CD4-positive, alpha-beta T cell treated with Interleukin-6 for 4 hours (primary cell): ENCODE measurements around the gene CD244.
"Not testable (repeated sequence)": the region's sequence is repeated elsewhere in the genome, so short reads cannot be mapped to it uniquely, and the experiment has no call there.

ENCODE experiments used
- DNase-seq: peaks from one replicate; pipeline ENCODE4 v3.0.0-alpha.2; 2020; ENCODE audit warnings: mixed read lengths

The CD244 gene, protein sequence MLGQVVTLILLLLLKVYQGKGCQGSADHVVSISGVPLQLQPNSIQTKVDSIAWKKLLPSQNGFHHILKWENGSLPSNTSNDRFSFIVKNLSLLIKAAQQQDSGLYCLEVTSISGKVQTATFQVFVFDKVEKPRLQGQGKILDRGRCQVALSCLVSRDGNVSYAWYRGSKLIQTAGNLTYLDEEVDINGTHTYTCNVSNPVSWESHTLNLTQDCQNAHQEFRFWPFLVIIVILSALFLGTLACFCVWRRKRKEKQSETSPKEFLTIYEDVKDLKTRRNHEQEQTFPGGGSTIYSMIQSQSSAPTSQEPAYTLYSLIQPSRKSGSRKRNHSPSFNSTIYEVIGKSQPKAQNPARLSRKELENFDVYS

DNA sequence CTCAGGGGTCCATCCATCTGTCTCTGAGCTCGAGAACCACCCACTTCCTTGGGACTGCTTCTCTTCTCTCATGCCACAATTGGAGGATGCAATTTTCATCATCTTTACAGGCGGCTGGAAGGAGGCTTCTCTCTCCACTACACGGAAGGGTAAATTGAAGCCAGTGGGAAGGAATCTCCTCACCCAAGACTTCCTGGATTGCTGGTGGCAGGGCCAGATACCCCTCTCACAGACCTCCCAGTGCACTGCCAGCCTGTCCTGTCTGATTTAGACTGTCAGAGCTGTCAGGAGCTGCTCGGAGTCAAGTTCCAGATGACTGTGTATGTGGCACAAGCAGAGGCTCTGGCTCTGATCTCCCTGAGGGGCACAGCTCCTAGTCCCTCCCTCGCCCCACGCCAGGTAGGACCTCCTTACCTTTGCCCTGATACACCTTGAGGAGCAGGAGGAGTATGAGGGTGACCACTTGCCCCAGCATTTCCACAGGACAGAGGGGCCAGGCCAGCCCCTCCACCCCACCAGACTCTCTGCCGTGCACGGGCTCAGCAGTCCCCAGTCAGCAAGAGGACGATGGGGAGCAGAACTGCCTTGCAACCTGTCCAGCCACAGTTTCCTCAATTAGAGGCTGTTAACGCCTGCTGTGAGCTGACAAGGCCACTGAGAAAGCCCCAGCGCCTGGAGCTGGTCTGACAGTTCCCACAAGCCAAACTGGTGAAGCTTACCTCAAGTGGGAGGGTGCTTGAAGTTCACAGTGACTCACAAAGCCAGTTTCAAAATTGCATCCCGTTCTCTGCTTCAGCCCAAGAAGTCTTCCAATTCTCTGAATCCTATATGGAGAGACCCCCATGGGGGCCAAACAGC, at the start of gene CD244:
TSS of gene CD244 (minus strand) at position 685 of the 858 bp plus-strand sequence. CDS start at position 475, 210 bp downstream.
- peak; percentile 53 for DNase-seq

DNA sequence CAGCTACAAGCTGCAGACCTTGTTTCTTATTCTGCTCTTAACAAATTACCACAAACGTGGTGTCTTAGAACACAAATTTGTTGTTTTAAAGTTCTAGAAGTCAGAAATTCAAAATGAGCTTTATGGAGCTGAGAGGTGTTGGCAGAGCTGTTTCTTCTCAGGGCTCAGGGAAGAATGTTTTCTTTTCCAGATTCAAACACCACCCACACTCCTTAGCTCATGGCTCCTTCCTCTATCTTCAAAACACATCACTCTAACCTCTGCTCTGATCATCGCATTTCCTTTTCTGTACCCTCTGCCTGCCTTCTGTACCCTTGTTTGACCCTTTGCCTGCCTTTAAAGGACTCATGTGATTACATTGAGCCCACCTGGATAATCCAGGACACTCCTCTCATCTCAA, 49.2 kb upstream of the CD244 start:
- DNase-seq, result no peak

GRCh38 chr1:160911441-160911840, 48.8 kb upstream of the CD244 start:
- DNase-seq, result no peak

DNA sequence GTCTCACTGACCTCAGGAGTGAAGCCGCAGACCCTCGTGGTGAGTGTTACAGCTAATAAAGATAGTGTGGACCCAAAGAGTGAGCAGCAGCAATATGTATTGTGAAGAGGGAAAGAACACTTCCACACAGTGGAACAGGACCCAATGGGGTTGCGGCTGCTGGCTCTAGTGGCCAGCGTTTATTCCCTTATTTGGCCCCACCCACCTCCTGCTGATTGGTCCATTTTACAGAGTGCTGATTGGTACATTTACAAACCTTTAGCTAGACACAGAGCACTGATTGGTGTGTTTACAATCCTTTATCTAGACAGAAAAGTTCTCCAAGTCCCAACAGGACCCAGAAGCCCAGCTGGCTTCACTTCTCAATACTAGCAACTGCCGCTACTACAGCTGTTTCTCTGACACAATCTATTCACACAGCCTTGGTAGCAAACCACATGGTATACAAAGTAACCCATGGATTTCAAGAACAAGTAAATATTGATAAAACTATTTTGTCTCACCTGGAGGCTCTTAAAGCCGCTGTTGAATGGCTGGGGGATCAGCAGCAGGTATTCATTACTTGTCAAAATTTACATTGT, 47.6 kb upstream of the CD244 start:
- no peak for DNase-seq

GRCh38 chr1:160907976-160908375, 45.3 kb upstream of the CD244 start:
- DNase-seq, result no peak

DNA sequence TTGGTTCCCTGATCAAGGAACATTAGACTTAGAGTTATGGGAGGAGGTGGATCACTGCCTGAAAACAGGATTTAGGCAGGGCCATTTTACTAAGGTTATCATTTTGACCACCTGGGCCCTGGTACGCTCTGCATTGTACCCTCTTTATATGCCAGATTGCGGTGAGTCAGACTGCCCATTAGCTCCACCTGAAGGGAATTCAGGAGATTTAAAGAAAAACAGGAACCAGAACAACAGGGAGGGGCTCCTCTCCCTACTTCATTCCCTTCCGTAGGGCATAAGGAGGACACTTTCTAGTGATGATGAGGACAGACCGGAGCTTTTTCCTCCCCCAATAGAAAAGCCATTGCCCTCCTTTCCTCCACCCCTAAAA, 42.9 kb upstream of the CD244 start:
- DNase-seq, result no peak

DNA sequence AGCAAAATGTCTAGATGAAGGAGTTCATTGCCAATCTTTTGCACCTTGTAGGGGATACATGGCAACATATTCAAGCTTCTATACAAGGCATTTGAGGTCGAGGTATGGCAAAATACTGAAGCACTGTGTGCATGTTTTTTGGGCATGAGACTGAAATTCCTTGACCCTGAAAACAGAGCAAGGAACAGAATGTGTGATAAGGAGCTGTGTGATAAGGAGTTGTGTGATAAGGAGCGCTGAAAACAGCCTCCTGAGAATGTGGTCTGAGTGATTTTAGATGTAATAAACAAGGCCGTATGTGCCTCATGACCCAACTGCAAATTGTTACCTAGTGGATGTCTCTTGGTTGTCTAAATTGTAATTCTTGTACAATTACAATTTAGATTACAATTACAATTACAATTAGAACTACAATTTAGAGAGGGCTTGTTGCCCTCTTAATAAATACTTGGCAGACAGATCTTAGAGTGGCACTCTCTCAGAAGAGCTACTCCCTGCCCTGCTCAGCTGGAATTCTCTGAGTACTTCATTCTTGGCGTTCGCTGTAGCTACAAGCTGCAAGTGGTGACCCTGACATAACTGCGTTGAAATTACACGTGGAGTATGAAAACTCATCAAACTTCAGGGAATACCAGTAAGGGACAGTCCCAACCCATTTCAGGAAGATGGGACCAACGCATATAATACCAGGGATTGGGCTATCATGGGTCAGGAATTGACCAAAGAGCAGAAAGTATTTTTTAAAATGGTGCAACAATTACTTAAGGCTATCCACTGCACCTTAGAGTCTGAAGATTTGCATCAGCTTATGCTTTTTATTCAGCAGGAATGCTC, 42.3 kb upstream of the CD244 start:
- DNase-seq, result no peak

DNA sequence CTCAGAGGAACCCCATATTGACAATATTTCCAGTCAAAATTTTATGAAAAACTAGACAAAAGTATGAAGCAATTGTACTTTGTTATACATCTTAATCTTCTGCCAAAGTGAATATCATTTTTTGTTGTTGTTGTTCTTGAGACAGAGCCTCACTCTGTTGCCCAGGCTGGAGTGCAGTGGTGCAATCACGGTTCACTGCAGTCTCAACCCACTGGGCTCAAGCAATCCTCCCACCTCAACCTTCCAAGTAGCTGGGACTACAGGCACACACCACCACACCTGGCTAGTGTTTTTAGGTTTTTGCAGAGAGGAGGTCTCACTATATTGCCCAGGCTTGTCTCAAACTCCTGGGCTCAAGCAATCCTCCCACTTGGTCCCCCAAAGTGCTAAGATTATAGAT, 39.6 kb upstream of the CD244 start:
- not testable (repeated sequence) for DNase-seq

GRCh38 chr1:160901768-160902167, 39.1 kb upstream of the CD244 start:
- DNase-seq, result no peak

- not testable (repeated sequence) for DNase-seq
Observed at GRCh38 chr1:160900683-160901082, 38.0 kb upstream of the CD244 start.

DNA sequence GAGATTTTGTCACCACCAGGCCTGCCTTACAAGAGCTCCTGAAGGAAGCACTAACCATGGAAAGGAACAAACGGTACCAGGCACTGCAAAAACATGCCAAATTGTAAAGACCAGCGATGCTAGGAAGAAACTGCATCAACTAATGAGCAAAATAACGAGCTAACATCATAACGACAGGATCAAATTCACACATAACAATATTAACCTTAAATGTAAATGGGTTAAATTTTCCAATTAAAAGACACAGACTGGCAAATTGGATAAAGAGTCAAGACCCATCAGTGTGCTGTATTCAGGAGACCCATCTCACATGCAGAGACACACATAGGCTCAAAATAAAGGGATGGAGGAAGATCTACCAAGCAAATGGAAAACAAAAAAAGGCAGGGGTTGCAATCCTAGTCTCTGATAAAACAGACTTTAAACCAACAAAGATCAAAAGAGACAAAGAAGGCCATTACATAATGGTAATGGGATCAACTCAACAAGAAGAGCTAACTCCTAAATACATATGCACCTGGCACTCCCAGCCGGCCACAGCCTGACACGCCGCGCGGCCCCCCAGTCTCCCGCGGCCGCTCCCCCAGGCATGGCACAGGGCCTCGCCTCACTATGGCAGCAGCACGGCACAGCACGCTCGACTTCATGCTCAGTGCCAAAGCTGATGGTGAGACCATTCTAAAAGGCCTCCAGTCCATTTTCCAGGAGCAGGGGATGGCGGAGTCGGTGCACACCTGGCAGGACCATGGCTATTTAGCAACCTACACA, 31.9 kb upstream of the CD244 start:
- not testable (repeated sequence) for DNase-seq

DNA sequence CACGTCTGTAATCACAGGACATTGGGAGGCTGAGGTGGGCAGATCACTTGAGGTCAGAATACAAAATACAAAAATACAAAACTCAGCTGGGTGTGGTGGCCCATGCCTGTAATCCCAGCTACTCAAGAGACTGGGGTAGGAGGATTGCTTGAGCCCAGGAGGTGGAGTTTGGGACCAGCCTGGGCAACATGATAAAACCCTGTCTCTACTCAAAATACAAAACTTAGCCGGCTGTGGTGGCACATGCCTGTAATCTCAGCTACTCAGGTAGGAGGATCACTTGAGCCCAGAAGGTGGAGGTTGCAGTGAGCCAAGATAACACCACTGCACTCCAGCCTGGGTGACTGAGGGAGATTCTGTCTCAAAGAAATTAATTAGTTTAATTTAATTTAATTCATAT, 28.8 kb upstream of the CD244 start:
- no peak for DNase-seq

DNA sequence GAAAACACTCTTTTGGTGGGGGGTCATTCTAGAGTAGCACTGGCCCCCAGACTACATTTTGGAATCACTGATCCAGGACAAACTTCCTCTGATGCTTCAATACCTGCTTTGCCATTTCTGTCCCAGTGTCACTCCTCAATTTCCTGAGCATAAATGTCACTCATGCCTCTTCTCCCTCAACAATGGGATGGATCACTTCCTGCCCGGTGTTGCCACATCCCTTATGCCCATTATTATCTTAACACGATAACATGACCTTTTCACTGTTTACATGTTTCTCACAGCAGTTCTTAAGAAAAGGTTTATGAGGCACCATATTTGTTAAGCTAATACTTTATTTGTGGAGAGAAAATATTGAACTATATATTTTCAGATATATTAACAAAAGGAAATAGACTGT, 26.2 kb upstream of the CD244 start:
- no peak for DNase-seq

DNA sequence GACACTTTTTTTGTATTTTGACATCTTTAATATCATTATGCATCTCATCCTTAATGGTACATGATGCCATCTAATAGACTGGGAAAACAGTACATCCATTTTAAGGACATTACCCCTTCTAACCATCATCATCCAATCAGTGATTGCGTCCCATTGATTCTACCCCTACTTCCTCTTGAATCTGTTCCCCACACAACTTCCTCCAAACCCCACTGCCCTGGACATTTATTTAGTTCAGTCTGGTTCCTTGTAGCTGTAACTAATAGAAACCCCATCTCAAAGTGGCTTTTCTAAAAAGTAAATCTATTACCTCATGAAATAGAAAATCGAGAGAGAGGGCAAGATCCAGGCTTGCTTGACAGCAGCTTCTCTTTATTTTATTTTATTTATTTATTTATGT, 24.4 kb upstream of the CD244 start:
- DNase-seq, result no peak

DNA sequence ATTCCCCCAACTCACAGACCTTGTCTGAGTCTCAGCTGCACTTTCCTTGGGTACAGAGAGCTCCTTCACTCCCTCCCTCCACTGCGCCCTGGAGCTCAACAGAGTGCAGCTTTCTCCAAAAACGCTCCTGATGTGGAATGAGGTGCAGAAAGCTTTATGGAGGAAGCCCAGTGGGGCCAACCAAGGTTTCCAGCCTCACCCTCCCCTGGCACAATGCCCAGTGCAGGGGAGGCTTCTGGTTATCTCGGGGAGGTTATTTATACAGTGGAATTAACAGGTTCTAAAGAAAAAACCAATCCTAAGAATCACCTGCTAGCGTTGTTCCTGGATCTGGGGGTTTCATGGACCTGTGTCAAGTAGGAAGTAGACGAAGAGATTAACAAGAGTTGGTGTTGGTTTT, 22.4 kb upstream of the CD244 start, which contains the start of gene ITLN1:
TSS of gene ITLN1 (minus strand) at position 139 of the 400 bp plus-strand sequence. CDS start 303 bp downstream, outside the sequence.
- DNase-seq, result no peak

- DNase-seq, result no peak
Observed at GRCh38 chr1:160884579-160884978, 21.9 kb upstream of the CD244 start.

GRCh38 chr1:160883581-160884513, 21.2 kb upstream of the CD244 start:
- DNase-seq, result no peak

- DNase-seq, result no peak
Observed at GRCh38 chr1:160882582-160882981, 19.9 kb upstream of the CD244 start.

DNA sequence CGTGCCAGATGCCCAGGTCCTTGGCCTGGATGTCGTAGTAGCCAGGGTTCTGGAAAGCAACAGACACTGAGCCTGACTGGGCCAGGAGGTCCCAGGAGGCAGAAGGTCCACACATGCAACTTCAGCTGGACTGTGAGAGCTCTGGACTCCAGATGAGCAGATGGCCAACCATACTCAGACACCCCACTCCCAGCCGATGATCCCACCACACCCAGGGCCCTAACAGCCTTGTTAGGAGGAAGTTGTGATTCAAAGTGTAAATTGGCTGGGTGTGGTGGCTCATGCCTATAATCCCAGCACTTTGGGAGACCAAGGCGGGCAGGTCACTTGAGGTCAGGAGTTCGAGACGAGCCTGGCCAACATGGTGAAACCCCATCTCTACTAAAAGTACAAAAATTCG, 18.6 kb upstream of the CD244 start:
- not testable (repeated sequence) for DNase-seq

- DNase-seq, result no peak
Observed at GRCh38 chr1:160880216-160880615, 17.5 kb upstream of the CD244 start.

DNA sequence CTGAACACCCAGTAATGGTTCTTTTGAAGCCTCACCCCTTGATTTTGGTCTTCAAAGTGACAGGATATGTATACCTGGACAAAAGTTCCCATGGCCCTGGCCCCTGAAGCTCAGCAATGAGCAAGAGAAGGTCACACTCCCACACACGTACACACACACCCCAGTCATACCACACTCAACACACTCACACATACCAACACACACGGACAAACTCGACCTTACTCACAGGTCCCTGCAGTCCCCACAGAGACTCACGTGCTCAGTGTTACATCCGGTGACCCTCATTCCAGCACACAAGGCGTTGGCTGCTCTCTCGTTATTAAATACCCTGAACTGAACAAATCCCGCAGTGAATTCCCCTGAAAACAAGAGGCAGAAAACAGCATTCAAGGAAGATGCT, 16.4 kb upstream of the CD244 start:
- DNase-seq, result peak; percentile 7
